ENCODE results near the gene ASS1.

DNA sequence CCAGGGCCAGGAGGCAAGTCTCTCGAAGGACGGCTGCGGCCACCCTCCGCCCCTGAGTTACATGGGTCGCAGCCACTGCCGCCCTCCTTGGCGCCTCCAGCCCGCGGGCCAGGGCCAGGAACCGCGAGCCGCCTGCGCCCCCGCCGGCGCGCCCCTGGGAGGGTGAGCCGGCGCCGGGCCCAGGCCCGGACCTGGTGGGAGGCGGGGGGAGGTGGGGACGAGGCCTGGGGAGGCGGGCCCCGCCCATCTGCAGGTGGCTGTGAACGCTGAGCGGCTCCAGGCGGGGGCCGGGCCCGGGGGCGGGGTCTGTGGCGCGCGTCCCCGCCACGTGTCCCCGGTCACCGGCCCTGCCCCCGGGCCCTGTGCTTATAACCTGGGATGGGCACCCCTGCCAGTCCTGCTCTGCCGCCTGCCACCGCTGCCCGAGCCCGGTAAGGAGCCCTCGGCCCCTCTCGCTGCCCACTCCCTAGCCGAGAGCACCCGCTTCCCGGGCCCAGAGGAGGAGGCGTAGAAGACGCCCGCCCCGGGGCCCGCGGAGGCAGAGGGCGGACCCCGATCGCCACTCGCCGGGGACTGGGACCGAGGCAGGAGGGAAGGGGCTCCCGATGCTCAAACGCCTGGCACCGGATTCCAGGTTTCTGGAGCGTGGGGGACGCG lies at the start of gene ASS1:
- TF ChIP-seq, protein P1, sequence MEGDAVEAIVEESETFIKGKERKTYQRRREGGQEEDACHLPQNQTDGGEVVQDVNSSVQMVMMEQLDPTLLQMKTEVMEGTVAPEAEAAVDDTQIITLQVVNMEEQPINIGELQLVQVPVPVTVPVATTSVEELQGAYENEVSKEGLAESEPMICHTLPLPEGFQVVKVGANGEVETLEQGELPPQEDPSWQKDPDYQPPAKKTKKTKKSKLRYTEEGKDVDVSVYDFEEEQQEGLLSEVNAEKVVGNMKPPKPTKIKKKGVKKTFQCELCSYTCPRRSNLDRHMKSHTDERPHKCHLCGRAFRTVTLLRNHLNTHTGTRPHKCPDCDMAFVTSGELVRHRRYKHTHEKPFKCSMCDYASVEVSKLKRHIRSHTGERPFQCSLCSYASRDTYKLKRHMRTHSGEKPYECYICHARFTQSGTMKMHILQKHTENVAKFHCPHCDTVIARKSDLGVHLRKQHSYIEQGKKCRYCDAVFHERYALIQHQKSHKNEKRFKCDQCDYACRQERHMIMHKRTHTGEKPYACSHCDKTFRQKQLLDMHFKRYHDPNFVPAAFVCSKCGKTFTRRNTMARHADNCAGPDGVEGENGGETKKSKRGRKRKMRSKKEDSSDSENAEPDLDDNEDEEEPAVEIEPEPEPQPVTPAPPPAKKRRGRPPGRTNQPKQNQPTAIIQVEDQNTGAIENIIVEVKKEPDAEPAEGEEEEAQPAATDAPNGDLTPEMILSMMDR (conservative IDR thresholded peaks at IDR 0.05) = no peak
- TF ChIP-seq EZH2 (IDR thresholded peaks at IDR 0.05; ENCODE audit: low read depth) = no peak

Data from PC-9 (cell line).